Fibroblast of skin of scalp (primary cell): ENCODE data around the gene P2RX4.
"Not testable (repeated sequence)": the region's sequence is repeated elsewhere in the genome, so short reads cannot be mapped to it uniquely, and the experiment has no call there.

ENCODE experiments used
- DNase-seq: peaks from one replicate; pipeline ENCODE4 v3.0.0-alpha.2; 2013

The P2RX4 gene

DNA sequence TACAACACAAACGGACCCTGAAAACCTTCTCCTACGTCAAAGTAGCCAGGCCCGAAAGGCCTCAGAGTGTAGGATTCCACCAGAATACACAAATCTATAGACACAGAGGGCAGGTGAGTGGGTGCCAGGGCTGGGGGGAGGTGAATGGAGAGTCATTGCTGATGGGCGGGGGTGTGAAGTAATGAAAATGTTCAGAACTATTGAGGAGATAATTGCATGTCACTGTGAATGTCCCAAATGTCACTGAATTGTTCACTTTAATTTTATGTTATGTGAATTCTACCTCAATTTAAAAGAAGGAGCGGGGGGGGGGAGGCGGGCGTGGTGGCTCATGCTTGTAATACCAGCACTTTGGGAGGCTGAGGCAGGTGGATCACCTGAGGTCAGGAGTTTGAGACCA, 36.0 kb downstream of the P2RX4 start:
- no peak for DNase-seq

DNA sequence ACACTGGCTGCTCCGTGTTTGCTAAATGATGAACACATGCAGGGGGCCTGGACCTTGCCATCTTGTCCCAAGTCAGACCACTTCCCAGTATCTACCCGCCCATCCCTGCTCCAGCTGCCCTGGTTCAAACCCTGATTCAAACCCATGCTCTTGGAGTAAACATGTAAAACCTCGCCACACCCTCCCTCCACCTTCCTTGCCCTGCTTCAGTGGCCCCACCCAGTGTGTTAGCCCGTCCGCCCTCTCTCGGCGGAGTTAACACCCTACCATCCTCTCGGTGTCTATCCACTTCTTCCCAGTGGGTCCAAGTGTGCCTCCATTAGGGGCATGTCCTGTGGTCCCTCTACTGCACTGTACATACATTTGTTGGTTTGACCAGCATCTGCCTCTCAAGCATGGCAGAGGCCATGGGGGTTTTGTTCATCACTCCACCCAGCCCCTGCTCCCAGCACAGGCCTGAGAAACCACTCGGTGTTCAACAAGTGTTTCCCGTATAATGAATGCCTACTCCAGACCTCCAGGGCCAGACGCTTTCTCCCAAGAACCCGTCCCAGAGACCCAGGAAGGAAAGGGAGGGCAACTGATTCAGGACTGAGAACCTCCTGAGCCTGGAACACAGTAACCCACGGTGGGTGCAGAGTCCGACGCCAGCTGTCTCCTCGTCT, 37.1 kb downstream of the P2RX4 start:
- DNase-seq = no peak

DNA sequence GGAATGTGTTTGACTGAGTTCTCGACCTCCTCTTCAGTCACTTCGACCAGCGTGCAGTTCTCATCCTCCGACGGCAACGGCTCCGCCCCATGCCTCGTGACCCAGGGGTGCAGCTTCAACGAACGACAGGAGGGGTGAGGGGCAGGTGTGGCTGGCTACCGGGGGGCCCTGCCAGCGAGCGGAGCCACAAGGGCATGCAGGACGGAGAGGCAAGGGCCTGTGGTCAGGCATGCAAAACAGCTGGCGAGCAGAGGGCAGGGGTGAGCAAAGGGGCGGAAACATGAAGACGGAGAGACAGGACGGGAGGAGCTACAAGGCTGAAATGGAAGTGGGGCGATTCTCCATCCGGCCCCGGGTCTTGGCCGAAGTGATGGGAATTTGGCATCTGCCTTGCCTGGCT, 38.7 kb downstream of the P2RX4 start:
- no peak for DNase-seq

DNA sequence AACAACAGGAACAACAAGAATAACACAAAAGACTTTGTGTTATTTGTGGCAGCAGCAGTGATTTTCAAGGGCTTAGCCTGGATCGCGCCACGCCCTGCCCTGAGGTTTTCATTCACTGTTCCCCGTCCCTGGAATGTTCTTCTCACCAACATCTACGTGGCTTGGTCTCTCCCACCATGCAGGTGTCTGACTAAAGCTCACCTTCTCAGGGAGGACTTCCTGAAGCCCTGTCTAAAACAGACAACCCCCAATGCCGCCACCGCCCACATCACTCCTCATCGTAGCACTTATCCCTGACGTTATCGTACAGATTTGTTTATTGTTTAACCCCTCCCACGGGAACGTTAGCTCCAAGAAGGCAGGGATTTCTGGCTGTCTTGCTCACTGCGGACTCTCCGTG, 40.4 kb downstream of the P2RX4 start:
- DNase-seq = no peak

DNA sequence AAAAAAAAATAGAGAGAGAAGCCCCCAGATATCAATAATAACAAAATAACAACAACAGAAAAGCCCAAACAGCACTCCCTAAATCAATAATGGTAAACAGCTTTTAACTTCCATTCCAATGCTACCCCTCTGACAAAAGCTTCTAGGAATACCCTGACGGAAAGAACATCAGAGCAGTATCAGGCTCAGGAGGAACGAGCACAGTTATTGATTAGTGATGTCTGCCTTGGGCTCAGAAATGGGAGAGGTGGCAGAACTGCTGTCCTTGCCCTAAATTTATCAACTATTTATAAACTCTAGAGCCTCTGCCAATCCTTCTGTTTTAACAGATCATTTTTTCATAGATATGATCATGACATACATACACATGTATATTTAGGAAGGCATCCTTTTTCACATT, 41.9 kb downstream of the P2RX4 start:
- DNase-seq = no peak

DNA sequence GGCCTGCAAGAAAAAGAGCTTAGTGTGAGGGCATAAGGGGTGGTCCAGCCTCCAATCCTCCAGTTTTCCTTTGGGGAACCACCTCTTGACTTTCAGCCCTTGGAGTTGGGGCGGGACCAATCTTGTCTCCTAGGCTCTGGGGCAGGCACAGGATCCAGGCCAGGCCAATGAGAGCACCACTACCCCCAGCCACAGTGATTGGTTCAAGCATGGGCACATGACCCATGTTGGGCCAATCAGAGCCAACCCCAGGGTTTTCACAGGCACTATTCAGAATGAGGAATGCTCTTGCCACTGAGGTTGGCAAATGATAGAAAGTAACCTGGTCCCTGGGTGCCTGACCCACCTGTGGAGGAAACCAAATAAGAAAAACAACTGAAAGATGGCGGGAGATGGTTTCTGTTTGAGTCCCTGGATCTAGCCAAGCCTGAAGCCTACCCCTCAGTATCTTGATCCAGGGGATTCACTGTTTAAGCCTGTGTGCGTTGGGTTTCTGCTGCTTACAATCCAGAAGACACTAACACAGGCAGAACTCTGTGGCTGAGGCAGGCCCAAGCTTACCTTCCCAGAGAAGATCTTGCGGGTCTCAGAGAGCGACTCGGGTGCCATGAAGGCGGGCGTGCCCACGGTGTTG, 42.9 kb downstream of the P2RX4 start:
- DNase-seq = no peak

DNA sequence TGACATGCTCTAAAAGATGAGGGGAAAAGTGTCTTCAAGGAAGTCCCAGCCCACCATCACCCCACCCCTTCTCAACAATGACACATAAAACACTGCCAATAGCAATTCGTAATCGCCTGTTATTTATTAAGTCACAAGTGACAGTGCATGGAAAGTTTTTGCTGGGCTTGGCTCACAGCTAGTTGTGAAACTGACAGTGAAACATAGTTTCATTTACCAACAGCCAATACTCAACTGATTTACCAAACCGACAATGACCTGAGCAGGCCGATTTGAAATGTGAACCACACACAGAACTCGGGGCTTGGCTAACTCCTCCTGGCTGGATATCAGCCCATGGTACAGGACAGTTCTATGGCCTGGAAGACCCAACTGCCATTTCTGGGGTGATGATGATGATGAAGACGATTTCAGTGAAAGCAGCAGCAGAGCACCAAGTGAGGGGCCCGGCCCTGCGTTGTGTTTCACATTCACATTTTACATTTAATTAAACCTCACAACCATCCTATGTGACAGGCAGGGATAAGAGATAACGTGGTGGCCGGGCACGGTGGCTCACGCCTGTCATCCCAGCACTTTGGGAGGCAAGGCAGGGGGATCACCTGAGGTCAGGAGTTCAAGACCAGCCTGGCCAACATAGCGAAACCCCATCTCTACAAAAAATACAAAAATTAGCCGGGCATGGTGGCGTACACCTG, 43.9 kb downstream of the P2RX4 start:
- DNase-seq = no peak

DNA sequence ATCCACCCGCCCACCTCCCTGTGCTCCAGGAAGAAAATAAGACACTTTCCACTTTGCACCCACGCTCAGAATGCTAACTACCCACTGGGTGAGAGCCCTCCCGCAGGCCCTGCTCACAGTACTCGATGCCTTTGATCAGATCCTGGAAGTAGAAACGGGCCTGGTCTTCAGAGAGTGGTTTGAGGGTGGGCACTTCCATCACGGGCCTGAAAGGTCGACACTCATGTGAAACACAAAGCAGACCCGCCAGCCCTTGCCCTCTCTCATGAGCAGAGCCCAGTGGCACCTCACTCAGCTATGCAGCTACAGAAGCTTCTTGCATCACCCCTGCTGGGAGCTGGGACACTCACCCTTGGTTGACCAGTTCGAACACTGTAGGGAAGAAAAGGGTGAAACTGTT, 45.5 kb downstream of the P2RX4 start:
- DNase-seq = no peak

DNA sequence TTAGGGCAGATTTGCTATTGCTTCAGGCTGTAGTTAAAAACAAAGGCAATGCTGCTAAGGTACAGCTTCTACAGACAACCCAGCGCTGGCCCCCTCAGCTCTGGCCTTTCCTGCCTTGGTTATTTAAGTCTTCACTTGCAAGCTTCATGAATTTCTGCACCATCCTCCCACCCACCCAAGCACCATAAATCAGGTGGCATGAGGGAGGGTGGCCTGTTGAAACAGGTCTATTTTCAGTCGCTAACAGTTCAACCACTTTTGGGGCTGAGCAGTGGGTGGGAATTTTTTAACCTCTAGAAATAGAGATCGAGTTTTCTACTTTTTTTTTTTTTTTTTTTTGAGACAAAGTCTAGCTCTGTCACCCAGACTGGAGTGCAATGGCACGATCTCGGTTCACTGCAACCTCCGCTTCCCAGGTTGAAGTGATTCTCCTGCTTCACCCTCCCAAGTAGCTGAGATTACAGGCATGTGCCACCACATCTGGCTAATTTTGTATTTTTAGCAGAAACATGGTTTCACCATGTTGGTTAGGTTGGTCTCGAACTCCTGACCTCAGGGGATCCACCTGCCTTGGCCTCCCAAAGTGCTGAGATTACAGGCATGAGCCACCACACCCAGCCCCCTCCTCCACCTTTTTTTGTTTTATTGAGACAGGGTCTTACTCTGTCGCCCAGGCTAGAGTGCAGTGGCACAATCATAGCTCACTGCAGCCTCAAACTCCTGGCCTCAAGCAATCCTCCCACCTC, 47.9 kb downstream of the P2RX4 start:
- not testable (repeated sequence) for DNase-seq

DNA sequence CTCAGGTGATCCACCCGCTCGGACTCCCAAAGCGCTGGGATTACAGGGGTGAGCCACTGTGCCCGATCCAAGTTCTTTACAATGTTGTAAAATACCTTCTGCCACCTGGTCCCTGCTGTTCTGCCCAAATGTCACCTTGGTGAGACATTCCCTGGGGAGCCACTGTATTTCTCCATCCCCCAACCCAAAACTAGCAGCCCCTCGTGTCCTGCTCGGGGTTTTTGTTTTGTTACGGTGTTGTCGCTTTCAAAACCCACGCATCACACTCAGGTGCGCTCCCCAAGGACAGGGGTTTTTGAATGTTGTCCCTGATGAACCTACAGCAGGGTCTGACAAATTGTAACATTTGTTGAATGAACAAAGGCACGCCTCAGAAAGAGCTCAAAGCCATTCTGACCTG, 49.1 kb downstream of the P2RX4 start:
- no peak for DNase-seq

DNA sequence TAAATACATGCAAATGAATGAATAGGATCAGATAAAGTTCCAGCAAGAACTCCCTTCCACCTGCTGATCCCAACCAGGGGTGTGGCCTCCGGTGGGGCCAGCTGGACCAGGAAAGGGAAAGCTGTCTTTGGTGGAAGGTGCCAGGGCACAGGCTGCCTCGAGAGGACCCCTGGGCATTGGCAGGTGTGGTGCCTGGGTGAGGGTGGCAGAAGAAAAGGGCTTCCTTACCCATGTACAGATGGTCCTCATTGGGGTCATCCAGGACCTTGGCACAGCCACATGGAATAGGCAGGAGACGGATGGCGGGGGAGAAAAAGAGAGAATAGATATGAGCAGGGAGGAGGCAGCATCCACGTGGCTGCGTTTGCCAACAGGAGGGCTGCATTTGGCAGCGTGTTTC, 50.2 kb downstream of the P2RX4 start:
- DNase-seq = no peak

DNA sequence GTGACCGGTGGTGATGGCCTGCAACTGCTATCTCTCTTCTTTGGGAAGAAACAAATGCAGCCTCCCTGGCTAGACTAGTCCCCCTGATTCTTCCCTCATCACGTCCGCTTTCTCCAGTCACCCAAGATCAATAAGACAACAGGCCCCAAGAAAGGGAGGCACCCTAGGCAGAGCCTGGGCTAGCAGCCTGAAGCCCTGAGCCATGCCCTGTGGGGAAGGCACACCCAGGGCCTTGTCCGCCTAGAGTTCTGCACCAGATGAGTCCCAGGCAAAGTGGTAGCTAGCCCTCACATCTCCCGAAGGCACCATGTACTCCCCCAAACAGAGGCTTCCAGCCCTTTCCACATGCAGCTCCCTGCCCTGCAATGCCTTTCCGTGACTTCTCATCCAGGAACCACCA, 51.5 kb downstream of the P2RX4 start:
- DNase-seq = no peak

DNA sequence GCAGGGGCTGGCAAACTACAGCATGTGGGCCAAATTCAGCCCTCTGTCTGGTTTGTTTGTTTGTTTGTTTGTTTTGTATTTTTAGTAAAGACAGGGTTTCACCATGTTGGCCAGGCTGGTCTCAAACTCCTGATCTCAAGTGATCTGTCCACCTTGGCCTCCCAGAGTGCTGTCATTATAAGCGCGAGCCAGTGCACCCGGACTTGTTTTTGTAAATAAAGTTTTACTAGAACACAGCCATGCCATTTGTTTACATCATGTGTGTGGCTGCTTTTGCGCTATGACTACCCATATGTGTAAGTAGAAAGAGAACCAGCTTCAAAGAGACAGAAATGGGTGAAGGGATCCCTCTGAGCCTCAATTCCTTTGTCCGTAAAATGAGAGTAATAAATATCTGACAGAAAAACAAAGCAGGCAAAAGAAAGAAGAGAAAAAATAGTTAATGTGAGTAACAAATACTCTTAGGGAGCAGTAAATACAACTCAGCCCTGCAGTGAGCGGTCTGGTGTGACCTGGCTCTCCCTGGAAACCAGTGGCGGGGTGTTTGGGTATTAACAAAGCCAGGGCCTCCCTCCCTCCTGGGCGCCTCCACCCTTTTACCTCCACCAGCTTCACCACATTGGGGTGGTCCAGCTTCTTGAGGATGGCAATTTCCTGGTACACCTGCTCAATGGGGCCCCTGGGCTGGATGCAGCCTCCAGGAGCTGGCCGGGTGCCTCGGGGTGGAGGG, 53.4 kb downstream of the P2RX4 start:
- no peak for DNase-seq

DNA sequence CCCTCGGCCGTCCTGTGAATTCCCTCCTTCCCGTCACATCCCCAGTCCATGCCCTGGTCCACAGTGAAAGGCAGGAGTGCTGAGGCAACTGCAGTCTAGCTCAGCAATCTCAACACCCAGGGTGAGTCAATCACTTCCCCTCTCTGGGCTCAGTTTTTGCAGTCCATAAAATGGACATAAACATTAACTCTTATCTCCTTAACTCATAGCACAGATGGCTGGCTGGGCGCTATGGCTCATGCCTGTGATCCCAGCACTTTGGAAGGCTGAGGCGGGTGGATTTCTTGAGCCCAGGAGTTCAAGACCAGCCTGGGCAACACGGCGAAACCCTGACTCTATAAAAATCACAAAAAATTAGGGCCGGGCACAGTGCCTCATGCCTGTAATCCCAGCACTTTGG, 54.2 kb downstream of the P2RX4 start:
- DNase-seq = no peak

DNA sequence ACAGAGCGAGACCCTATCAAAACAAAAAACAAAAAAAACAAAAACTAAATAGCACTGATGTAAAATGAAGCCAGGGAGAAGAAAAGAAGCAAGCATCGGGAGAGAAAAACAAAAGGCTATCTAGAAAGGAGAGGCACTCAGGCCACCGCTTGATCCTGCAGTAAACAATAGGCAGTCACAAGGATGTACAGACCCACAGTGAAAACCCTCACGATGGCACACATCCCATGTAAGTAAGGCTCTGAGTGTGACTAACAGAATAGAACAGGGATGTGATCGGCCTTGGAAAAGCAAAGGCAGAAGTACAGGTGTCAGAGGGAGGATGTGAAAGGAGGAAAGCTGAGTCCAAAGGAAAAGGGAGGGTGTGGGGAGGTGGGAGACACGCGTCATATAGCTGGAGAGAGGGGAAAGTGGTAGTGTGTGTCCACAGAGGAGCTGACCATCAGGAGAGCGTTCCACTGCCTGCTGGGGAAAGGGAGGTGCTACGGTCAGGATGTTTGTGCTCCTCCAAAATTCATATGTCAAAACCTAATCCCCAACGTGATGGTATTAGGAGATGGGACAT, 55.1 kb downstream of the P2RX4 start:
- no peak for DNase-seq

DNA sequence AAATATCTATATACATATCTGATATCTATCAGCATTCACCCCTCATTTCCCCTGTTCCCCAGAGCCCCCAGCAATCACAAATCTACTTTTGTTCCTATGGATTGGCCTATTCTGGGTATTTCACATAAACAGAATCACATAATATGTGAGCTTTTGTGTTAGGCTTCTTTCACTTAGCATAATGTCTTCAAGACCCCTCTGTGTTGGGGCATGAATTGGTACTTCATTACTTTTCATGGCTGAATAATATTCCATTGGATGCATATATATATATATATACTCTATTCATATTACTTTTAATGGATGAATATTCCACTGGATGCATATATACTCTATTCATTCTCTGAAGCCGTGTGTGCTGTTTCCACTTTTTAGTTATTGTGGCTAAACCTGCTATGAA, 57.9 kb downstream of the P2RX4 start:
- DNase-seq = no peak

DNA sequence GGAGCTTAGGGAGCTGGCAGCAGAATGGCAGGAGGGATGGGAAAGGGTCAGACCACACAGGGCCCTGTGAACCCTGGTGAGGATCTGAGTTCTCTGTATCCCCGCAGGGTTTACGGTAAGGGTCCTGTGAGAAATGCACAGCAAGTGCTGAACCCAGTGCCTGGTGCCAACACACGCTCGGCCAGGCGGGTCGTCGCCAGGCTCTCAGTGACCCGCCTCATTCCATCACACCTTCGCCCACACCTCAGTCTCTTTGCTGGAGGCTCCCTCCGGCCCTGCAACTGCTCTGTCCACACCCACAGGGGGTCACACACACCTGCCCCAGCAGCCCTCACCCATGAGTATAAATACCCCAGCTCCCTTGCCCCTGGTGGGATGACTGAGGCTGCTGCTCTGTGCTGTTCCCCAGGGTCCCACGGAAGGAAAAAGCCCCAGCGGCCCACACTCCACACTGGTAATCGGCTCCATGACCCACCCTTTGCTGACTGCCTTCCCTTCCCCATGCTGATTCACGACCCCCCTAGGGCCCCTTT, 63.5 kb downstream of the P2RX4 start:
- no peak for DNase-seq

DNA sequence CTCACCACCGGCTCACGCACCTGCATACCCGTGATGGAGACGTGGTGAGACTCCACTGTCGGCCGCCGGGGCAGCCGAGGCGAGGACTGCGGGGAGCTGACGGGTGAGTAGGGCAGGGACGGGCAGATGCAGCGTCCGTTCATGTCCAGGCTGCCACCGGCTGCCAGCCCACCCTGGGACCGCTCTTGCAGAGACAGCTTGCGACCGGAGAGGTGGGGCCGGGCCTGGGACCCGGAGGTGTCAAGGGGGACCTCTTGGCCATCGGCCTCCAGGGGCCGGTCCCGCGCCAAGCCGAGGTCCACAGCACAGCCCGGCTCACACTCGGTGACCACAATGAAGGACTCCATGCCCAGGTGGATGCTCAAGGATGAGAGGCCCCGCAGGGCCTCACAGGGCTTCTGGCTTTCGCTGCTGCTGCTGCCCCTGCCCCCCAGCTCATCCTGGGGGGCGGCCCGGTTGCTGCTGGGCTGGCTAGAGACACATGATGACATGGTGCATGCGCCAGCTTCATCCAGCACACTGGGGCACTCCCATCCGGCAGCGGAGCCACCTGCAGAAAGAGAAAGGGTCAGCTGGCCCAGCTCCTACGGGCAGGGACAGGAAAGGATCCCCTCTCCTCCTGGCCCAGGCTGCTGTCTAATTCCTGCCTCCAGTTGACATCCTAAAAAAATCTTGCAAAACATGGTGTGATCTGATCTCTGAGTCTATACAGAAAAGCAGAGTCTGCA, 64.3 kb downstream of the P2RX4 start:
- no peak for DNase-seq

DNA sequence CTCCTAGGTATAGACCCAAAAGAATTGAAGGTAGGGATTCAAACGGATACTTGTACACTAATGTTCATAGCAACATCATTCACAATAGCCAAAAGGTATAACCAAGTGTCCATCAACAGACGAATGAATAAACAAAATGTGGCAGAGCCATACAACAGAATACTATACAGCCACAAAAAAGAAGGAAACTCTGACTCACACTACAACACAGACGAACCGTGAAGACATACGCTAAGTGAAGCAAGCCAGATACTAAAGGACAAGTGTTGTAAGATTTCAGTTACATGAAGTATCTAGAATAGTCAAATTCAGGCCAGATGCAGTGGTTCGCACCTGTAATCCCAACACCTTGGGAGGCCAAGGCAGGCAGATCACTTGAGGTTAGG, 67.4 kb downstream of the P2RX4 start:
- no peak for DNase-seq

DNA sequence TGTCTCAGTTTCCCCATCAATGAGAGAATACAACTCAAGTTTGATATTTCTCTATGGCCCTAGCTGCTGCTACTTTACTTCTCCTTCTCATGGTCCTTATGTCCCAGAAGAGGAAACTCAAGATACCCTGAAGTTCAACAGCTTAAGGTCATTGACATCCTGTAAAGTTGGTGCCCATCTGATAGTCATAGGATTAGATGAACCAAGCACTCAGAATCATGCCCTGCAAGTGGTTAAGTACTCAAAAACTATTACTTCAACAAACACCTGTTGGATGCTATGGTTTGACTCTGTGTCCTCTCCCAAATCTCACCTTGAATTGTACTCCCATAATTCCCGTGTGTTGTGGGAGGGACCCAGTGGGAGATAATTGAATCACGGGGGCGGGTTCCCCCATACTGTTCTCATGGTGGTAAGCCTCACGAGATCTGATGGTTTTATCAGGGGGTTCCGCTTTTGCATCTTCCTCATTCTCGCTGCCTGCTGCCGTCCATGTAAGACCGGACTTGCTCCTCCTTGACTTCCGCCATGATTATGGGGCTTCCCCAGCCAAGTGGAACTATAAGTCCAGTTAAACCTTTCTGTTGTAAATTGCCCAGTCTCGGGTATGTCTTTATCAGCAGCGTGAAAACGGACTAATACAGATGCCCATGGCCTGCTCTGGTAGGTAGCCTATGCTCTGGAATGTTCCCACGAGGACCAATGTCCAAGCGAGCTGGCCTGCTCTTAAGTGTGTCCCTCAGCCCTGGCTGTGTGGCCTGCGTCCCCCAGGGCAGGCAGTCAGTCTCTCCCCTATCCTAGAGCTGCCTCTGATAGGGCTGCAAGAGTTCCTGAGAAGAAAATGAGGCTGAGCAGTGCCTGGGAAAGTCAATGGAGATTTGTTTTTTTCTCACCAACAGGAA, 68.5 kb downstream of the P2RX4 start:
- DNase-seq = no peak

DNA sequence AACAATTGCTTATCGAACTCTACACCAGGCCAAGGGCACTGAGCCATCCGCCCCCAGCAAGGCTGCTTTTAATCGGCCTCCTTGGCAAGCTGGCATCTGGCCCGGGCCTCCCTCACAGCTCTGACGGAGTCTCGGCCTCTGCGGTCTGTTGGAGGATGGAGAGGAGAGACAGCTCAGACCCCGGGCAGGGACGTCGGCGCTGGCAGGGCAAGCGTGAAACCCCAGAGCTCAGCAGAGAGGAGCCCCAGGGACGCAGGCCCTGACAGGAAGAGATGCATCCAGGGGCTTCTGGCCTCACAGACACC, 69.1 kb downstream of the P2RX4 start:
- DNase-seq = no peak
